Suprapubic skin (tissue), 4 donors: ENCODE measurements around the gene PRM2. TPM values are rescaled to one million over a fixed set of nuclear protein-coding genes. Genes with fewer than 3 reads are reported as not detected.

Experiments
- DNase-seq, 2 donors: peaks; one replicate each; pipeline ENCODE4 v3.0.0-alpha.2; 2019; ENCODE audit warnings: low spot score in 2 of 2
- H3K27ac ChIP-seq: fragments of 200-600 bp; sonication (generic); one replicate; pipeline ENCODE4 v1.5.1; 2019
- H3K27me3 ChIP-seq: fragments of 200-600 bp; sonication (generic); one replicate; pipeline ENCODE4 v1.5.1; 2019
- H3K36me3 ChIP-seq: fragments of 200-600 bp; sonication (generic); one replicate; pipeline ENCODE4 v1.5.1; 2019
- H3K4me1 ChIP-seq: fragments of 200-600 bp; sonication (generic); one replicate; pipeline ENCODE4 v1.5.1; 2019
- H3K4me3 ChIP-seq: fragments of 200-600 bp; sonication (generic); one replicate; pipeline ENCODE4 v1.5.1; 2019; ENCODE audit warnings: mild to moderate bottlenecking
- H3K9me3 ChIP-seq: fragments of 200-600 bp; sonication (generic); one replicate; pipeline ENCODE4 v1.5.1; 2019
- EP300 ChIP-seq: sonication (generic); formaldehyde crosslinking; IDR thresholded peaks from one replicate; pipeline ENCODE4 v1.6.1; 2017; ENCODE audit warnings: antibody characterized with exemption
- POLR2A ChIP-seq, 2 donors: fragments of 450-650 bp; IDR thresholded peaks; one replicate each; pipeline ENCODE4 v1.6.1; 2017; ENCODE audit warnings: antibody characterized with exemption in 2 of 2, mild to moderate bottlenecking in 2 of 2, moderate library complexity in 2 of 2
- POLR2AphosphoS5 ChIP-seq, 3 donors: sonication (generic); formaldehyde crosslinking; IDR thresholded peaks; one replicate each; pipeline ENCODE4 v1.6.1; 2017; ENCODE audit warnings: antibody characterized with exemption in 3 of 3
- WGBS: methylation state at CpG from one replicate; pipeline ENCODE4 v1.1.5; 2018; 5-methylcytosine and 5-hydroxymethylcytosine counted together
- total RNA-seq, 4 donors: library from RNA; depleted of rRNA; stranded (reverse); fragments of >200 nt; gene quantifications; one replicate each; pipeline ENCODE4 v1.1.0, GENCODE V29; 2016
- TF ChIP-seq, protein P1 (sequence below), 2 donors: fragments of 200-600 bp in 1 of 2; fragments of 450-650 bp in 1 of 2; sonication (generic) in 1 of 2; IDR thresholded peaks; one replicate each; pipeline ENCODE4 v1.5.1; 2016 to 2019; ENCODE audit warnings: antibody characterized with exemption in 2 of 2, mild to moderate bottlenecking in 1 of 2, moderate library complexity in 1 of 2

PRM2 gene
- total RNA-seq, 4 donors from 2014 or later: not detected

DNA sequence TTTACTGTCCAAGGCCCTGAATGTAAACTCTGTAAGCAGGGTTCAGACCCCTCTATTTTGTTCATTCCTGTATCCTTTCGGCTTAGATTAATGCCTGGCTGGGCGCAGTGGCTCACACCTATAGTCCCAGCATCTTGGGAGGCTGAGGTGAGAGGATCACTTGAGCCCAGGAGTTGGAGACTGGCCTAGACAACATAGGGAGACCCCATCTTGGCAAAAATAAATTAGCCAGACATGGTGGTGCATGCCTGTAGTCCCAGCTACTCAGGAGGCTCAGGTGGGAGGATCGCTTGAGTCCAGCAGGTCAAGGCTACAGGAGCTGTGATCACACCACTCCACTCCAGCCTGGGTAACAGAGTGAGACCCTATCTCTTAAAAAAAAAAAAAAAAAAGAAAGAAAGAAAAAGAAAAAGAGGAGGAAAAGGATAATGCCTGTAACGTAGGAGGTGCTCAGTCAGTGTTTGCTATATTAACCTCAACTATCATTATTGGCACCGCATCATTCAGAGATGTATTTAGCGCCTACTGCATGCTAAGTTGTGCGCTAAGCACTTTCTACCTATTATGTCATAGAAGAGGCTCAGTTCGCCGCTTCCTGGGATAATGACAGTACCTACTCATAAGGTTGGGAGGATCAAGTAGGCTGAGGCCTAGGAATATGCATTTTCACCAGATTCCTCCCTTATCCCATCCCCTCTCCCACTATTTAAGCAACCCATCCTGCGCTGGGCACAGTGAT lies 25.3 kb downstream of the PRM2 start:
- TF ChIP-seq, protein P1, sequence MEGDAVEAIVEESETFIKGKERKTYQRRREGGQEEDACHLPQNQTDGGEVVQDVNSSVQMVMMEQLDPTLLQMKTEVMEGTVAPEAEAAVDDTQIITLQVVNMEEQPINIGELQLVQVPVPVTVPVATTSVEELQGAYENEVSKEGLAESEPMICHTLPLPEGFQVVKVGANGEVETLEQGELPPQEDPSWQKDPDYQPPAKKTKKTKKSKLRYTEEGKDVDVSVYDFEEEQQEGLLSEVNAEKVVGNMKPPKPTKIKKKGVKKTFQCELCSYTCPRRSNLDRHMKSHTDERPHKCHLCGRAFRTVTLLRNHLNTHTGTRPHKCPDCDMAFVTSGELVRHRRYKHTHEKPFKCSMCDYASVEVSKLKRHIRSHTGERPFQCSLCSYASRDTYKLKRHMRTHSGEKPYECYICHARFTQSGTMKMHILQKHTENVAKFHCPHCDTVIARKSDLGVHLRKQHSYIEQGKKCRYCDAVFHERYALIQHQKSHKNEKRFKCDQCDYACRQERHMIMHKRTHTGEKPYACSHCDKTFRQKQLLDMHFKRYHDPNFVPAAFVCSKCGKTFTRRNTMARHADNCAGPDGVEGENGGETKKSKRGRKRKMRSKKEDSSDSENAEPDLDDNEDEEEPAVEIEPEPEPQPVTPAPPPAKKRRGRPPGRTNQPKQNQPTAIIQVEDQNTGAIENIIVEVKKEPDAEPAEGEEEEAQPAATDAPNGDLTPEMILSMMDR (IDR thresholded peaks at IDR 0.05): no peak
- TF ChIP-seq POLR2A (IDR thresholded peaks at IDR 0.05) (no peak), EP300 (no peak), POLR2AphosphoS5 (IDR thresholded peaks at IDR 0.05) (no peak)
- DNase-seq: no peak
- H3K36me3 ChIP-seq: no peaks in the 10 kb centered on the region
- no peak overlapping the region for H3K27ac ChIP-seq
- no peaks in the 10 kb centered on the region for H3K9me3 ChIP-seq
- peaks cover 22% of the 10 kb centered on the region for H3K4me1 ChIP-seq
- H3K4me3 ChIP-seq: no peak overlapping the region
- 92% methylated on average over 10 of the region's 10 CpGs for WGBS
- no peaks in the 10 kb centered on the region for H3K27me3 ChIP-seq

DNA sequence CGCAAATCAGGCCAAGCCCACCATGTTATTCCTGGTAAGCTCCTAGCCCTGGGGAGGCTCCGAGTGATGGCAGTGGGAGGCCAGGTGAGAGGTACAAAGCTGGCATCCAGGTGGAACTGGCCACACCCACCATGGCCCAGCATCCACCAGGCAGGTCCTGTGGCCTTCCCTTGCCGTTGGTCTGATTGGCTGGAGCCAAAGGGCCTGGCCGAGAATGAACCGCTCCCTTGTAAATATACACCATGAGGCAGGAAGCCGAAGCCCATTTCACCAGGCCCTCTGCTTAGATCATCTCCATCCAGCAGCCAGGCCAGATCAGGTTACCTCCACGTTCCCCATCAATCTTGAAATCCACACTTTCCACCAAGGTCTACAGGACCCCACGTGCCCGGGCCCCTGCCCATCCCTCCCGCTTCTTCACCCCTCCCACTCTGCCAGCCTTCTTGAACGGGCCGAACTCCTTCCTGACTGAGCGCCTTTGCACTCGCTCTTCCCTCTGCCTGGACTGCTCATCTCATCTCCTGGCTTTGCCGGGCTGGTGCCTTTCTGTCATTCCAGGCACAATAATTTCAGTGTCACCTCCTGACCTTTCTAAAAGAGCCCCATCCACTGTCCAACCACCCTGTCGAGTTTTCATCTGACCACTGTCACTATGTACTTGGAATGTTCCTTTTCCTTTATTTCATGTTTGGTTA lies 26.0 kb downstream of the PRM2 start:
- H3K9me3 ChIP-seq: no peaks in the 10 kb centered on the region
- DNase-seq: no peak
- H3K4me1 ChIP-seq: peaks cover 21% of the 10 kb centered on the region
- H3K27ac ChIP-seq: no peak overlapping the region
- TF ChIP-seq EP300 (no peak), POLR2A (IDR thresholded peaks at IDR 0.05) (no peak), POLR2AphosphoS5 (IDR thresholded peaks at IDR 0.05) (no peak)
- TF ChIP-seq, protein P1 (IDR thresholded peaks at IDR 0.05): no peak
- H3K36me3 ChIP-seq: no peaks in the 10 kb centered on the region
- 76% methylated on average over 15 of the region's 16 CpGs for WGBS
- no peaks in the 10 kb centered on the region for H3K27me3 ChIP-seq
- no peak overlapping the region for H3K4me3 ChIP-seq

DNA sequence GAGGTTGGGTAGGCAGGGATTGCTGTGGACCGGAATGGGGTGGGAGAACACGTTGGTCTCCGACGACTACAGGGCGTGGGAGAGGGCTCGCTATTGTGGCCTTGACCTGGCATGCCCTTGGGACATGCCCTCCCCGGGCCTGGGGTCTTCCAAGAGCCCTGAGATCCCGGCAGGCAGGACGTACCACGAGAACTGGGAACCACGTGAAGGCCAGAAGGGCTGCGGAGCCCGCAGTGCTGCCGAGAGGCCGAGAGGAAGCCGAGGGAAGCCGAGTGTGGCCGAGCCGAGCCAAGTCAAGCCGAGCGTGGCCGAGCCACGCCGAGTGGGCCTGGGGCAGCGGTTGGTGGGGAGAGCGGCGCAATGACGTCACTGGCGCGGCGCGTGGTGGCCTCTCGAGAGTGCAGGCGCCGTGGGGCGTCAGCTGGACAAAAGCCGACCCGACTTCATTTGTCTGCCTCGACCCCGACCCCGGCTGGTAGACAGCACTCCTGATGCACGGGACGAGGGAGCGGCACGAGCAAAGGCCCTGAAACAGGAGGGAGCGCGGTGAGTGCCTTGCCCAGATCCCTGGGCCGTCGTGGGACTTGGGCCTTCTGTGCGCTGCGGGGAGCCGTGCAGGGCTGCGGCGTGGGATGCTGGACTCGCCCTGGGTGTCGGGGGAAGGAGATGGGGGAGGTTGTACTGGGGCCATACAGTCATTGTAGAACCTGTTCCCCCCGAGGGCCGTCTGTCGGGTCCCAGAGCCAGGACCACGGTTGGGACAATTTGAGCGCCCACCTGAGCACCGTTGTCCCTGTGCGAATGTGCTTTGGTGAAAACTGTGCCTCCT lies 26.8 kb downstream of the PRM2 start:
- 90% methylated on average over 56 of the region's 63 CpGs for WGBS
- H3K9me3 ChIP-seq: no peaks in the 10 kb centered on the region
- H3K27ac ChIP-seq: no peak overlapping the region
- DNase-seq: no peak
- H3K27me3 ChIP-seq: no peaks in the 10 kb centered on the region
- peaks cover 13% of the 10 kb centered on the region for H3K4me1 ChIP-seq
- H3K4me3 ChIP-seq: no peak overlapping the region
- H3K36me3 ChIP-seq: no peaks in the 10 kb centered on the region
- TF ChIP-seq EP300 (no peak), POLR2AphosphoS5 (IDR thresholded peaks at IDR 0.05) (no peak), POLR2A (IDR thresholded peaks at IDR 0.05) (no peak)
- TF ChIP-seq, protein P1 (IDR thresholded peaks at IDR 0.05): no peak

DNA sequence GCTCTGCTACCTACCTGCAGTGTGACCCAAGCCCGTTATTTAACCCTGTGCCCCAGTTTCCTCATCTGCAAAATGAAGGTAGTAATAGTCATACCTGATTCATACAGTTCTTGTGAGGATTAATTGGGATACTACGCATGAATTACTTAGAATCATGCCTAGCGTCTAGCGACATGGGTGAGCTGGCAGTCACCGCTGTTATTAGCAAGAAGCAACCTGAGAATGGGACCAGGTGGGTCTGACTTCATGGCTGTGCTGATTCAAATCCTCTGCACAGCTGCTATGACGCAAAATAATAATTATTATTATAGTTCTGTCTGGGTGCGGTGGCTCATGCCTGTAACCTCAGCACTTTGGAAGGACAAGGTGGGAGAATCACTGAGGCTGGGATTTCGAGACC lies 28.1 kb downstream of the PRM2 start:
- WGBS: 90% methylated on average over 8 of the region's 8 CpGs
- Histone ChIP-seq H3K9me3 (no peaks in the 10 kb centered on the region), H3K4me1 (peaks cover 6% of the 10 kb centered on the region), H3K36me3 (no peaks in the 10 kb centered on the region), H3K27ac (no peak overlapping the region), H3K4me3 (no peak overlapping the region), H3K27me3 (no peaks in the 10 kb centered on the region)
- TF ChIP-seq POLR2AphosphoS5 (IDR thresholded peaks at IDR 0.05): no peak
- TF ChIP-seq POLR2A (IDR thresholded peaks at IDR 0.05): no peak
- TF ChIP-seq, protein P1 (IDR thresholded peaks at IDR 0.05): no peak
- no peak for TF ChIP-seq EP300
- no peak for DNase-seq

DNA sequence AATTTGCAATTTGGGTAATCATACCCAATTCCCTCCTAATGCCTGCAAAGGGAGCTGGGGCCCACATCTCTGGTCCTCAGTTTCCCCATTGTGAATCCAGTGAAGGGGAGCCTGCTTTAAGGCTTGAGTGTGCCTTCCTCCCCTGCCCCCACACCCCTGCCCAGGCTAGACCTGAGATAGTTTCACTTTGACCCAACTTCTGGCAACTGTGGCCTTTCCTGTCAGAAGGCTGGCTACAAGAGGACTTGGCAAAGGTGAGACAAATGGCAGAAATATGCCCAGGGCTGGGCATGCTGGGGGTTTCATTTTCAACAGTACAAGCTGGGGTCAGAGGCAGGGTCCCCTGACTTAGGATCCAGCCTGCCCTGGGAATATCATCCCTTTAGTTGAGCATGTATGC lies 30.3 kb downstream of the PRM2 start:
- H3K4me1 ChIP-seq: no peaks in the 10 kb centered on the region
- H3K27me3 ChIP-seq: no peaks in the 10 kb centered on the region
- H3K4me3 ChIP-seq: no peak overlapping the region
- DNase-seq: no peak
- no peak for TF ChIP-seq POLR2AphosphoS5 (IDR thresholded peaks at IDR 0.05)
- no peak for TF ChIP-seq EP300
- TF ChIP-seq, protein P1 (IDR thresholded peaks at IDR 0.05): no peak
- no peak for TF ChIP-seq POLR2A (IDR thresholded peaks at IDR 0.05)
- no peaks in the 10 kb centered on the region for H3K36me3 ChIP-seq
- H3K9me3 ChIP-seq: no peaks in the 10 kb centered on the region
- no peak overlapping the region for H3K27ac ChIP-seq
